Pulmonary artery endothelial cell (primary cell): ENCODE measurements around the gene CYP19A1. TPM values are rescaled to one million over a fixed set of nuclear protein-coding genes. Genes with fewer than 3 reads are reported as not detected.
"Not testable (repeated sequence)": the region's sequence is repeated elsewhere in the genome, so short reads cannot be mapped to it uniquely, and the experiment has no call there.

Experiments
- DNase-seq: peaks from one replicate; pipeline ENCODE4 v3.0.0-alpha.2; 2011; ENCODE audit warnings: low read depth, low spot score
- total RNA-seq: library from RNA; depleted of rRNA; stranded (reverse); fragments of >200 nt; gene quantifications from 2 replicates; pipeline ENCODE4 v1.2.3, GENCODE V29; 2014

Gene CYP19A1
- total RNA-seq, 1 donor from 2014 or later, result not detected

- DNase-seq, result no peak
These were observed 114.6 kb downstream of the CYP19A1 start for GRCh38 chr15:51223771-51224229.

DNA sequence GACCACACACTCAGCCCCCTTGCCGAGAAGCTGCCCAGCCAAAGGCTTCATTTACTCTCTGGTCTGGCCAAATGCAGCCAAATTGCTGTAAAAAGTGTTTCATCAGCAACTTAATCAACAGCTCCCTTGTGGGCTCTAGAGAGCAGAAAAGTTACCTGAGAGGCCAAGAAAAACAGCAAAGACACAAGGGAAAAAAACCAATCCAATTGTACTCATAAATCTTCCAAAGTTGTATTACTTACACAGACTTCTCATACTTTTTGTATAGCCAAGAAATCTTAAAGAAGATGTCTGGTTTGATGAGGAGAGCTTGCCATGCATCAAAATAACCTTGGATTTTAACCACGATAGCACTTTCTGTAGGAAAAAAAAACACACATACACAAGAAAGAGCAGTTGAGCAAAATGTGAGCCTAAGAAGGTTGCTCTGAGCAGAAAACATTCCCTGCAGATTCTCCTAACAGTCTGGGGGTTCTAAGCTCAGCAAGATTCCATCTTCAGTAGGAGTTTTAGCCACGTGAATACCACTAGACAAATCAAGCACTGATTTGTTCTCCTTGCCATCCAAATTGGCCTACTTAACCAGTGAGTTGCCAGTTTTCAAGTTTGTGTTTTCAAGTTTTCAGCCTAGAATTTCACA lies 120.0 kb downstream of the CYP19A1 start:
- no peak for DNase-seq

DNA sequence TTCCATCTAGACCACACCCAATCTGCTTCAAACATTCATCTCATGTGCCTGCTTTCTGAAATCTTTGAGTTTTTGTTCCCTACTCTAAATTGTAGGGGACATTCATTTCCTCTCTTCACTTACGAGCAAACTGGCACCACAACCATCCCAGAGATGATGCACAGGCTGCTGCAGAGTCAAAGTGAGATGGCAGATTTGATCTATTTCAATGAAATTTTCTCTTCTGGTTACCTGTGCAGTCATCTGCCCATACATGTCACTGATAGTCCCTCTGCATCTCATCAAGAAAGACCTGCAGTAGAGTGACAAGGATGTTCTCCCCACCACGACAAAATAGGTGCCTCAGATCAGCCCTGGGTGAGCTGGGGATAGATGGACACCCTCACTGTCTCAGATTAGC lies 125.5 kb downstream of the CYP19A1 start:
- no peak for DNase-seq

- no peak for DNase-seq
These were observed 126.2 kb downstream of the CYP19A1 start for GRCh38 chr15:51212239-51212638.

DNA sequence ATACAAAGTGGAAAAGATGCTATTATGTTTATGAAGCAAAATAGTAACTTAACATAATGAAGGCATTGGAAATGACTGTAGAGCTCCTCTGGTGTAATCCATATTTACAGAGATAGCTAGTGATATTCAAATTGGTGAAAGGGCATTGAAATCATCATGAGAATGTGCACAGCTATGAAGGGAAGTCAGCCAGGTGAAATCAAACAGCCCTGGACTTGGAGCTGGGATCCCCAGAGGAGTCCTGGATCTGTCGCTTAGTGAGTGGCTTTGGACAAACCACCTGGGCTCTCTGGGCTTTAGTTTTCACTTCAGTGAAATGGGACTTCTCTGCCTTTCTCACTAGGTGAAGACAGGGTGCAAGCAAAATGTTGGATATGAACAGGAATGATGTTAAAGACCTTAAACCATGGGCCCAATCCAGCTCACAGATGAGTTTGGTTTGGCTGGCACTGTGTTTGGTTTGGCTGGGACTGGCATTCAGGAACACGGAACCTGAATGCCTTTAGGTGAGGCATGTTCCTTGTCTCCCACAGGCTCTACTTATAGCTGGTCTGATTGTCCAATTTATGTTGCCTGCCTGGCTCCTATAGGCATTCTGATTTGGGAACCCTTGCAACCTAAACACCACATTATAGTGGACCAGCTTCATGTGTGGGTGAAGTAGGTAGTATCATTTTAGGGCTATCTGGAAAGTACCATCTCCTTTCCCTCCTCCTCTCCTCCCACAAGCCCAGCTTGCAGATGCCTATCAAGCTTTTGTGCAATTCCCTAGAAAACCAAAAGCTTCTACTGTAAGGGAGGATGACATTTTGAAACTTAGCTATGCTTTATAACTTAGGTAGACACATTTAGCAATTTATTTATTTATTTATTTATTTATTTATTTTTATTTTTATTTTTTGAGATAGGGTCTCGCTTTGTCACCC lies 133.1 kb downstream of the CYP19A1 start:
- no peak for DNase-seq

- DNase-seq, result no peak
These were observed 134.6 kb downstream of the CYP19A1 start for GRCh38 chr15:51203797-51204196.

- no peak for DNase-seq
These were observed 135.6 kb downstream of the CYP19A1 start for GRCh38 chr15:51202783-51203182.

GRCh38 chr15:51201581-51201980 lies 136.8 kb downstream of the CYP19A1 start:
- DNase-seq, result no peak

GRCh38 chr15:51200792-51201191 lies 137.6 kb downstream of the CYP19A1 start:
- DNase-seq, result no peak

DNA sequence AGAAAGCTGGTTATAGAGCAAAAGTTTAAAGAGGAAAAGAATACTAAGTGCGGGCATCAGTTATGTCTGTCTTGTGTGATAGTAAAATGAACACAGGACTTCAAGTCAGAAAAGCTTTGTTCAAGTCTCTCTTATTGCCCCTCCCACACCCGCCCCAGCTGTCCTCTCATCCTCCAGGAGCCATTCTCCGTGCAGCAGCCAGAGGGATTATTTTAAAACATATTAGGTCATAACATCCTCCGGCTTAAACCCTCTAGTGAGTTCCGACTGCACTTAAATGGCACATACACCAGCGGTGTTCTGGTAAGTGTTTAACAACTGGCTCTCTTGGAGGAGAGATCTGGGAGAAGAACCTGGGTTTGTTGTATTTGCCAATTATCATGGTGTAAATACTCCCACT lies 138.9 kb downstream of the CYP19A1 start:
- DNase-seq, result no peak

DNA sequence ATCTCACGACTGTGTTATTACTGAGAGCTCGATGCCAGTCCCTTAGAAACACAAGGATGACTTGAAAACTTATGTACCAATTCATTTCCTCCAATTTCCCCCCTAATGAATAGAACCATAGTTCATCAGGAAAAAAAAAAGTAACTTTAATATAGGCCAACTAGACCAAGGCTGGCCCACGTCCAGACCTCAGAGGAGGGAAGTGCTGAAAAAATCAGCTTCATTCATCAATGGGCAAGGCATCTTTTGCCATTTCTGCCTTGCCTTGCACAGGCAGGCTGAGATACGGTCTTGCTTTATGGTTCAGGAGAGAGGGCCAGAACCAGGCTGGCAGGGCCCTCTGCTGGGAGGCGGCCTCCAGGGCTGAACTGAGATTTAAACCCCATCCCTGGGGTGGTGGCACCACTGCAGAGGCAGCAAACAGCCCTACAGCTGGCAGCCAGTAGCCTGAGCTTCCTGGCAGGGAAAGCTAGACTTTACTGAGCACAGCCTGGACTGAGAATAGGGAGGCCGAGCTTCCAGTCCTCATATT lies 139.6 kb downstream of the CYP19A1 start:
- no peak for DNase-seq

DNA sequence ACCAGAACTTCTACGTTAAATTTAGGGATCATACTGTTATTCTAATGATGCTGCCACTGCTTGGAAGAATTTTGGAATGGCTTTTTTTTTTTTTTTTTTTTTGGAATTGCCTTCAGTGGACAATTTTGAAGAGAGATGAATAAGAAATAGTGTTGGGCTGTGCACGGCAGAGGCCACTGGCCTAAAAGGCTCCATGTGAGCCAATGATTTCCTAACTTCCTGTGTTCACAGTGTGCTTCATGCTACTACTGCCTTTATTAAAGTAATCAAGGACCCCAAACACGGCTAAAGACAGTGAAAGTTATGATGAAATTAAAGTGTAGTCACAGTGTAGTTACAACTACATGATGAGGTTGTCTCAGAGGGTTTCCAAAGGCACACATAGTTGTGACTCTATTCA lies 142.9 kb downstream of the CYP19A1 start:
- DNase-seq, result no peak

GRCh38 chr15:51193979-51194378 lies 144.4 kb downstream of the CYP19A1 start:
- DNase-seq, result no peak

- DNase-seq, result no peak
These were observed 144.9 kb downstream of the CYP19A1 start for GRCh38 chr15:51193526-51193925.

GRCh38 chr15:51192521-51193280 lies 145.7 kb downstream of the CYP19A1 start:
- peak; percentile 73 for DNase-seq

GRCh38 chr15:51191766-51192165 lies 146.6 kb downstream of the CYP19A1 start:
- no peak for DNase-seq

GRCh38 chr15:51191072-51191670 lies 147.2 kb downstream of the CYP19A1 start:
- DNase-seq, result no peak

DNA sequence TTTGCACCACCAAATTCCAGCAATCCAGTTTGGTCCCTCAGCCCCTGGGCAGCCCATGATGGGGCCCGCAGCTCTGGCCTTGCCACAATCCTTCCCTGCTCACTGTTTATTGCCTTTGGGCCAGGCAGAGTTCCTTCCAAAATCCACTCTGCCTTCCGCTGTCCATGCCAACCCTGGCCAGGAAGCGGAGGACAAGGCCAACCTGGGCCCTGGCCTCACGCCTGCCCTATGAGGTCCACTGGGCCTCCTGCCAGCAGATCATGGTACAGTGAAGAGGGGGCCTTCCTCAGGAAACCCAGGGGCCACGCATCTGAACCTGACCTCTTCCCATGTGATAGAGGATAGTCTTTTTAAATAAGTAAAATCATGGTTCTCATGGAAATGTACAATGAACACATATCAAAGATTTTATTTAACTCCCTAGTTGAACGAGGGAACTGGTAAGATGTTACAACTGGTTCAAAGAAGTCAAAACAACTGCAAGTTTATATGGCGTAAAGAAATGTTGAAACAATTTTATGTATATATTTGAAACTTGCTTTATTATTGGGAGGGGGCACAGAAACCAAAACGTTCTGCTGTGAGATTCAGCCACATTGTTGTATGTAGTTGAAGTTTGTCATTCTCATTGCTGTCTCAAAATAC lies 147.8 kb downstream of the CYP19A1 start:
- DNase-seq, result no peak

DNA sequence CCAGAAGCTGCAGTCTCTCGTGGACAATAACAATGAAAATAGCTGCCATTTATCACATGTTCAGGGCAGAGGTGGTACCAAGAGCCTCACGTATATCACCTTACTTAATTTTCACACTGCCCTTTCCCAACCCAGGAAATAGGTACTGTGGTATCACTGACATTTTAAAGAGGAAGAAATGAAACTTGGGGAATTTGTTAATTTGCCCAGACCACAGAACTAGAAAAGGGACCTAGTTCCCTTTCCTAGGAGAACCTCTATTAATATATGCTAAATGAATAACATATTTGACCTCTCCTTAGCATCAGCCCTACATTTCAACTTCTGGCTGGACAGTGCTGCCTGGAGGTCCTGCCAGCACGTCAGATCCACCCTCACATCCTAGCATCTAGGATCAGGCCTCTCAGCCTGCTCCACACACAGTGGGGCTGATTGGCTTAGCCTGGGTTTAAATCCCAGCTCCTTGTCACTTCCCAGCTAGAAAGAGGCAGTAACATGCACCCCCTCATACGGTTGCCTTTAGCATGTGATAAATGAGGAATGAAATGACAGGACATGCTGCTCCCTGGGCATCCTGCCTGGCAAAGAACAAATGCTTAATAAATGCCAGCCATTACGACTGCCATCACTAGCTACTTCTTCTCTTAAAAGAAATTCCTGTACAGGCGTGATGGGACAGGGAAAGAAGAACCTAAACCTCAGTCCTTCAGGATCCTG lies 148.6 kb downstream of the CYP19A1 start:
- no peak for DNase-seq

GRCh38 chr15:51188791-51189190 lies 149.6 kb downstream of the CYP19A1 start:
- DNase-seq, result not testable (repeated sequence)
